GM12891 (cell line): Measurements from ENCODE around the gene STOX2.

Experiments
- PAX5 ChIP-seq: IDR thresholded peaks from 2 replicates; pipeline ENCODE4 v1.6.1; 2011; ENCODE audit warnings: low read length, moderate library complexity, mild to moderate bottlenecking; ENCODE audit not compliant: insufficient read depth, severe bottlenecking
- POLR2A ChIP-seq: IDR thresholded peaks from 2 replicates; pipeline ENCODE4 v1.6.1; 2011; ENCODE audit warnings: low read depth, low read length, control low read depth
- POLR2AphosphoS5 ChIP-seq: IDR thresholded peaks from 2 replicates; pipeline ENCODE4 v1.6.1; 2011; ENCODE audit warnings: low read depth, low read length, control low read depth
- POU2F2 ChIP-seq: IDR thresholded peaks from 2 replicates; pipeline ENCODE4 v1.6.1; 2011; ENCODE audit warnings: low read depth, mild to moderate bottlenecking, control low read depth, low read length, moderate library complexity
- SPI1 ChIP-seq: IDR thresholded peaks from 2 replicates; pipeline ENCODE4 v1.6.1; 2011; ENCODE audit warnings: low read depth, low read length, control low read depth
- TAF1 ChIP-seq: IDR thresholded peaks from 2 replicates; pipeline ENCODE4 v1.6.1; 2011; ENCODE audit warnings: low read depth, low read length, control low read depth

DNA sequence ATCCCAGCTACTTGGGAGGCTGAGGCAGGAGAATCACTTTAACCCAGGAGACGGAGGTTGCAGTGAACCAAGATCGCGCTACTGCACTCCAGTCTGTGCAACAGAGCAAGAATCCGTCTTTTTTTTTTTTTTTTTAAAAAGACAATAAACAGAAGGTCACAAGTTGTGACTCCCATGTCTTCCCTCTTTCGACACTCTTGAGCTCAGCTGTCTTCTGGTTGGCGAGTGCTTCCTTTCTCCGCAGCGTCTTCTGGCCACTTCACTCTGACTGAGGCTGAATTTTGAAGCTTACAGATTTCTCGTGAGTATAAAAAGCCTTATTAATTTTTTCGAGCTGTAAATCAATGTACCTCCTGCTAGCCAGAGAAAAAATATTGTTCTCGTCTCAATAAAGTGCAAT lies 124.9 kb downstream of the STOX2 start:
- TF ChIP-seq SPI1 (no peak), POLR2AphosphoS5 (no peak), POLR2A (no peak), TAF1 (no peak), PAX5 (no peak), POU2F2 (no peak)
